ENCODE results near the gene AAK1. TPM values are rescaled to one million over a fixed set of nuclear protein-coding genes. Genes with fewer than 3 reads are reported as not detected.

The AAK1 gene
- total RNA-seq: 100 to 1,000 TPM in 1 of 4 donors, 10 to 100 TPM in 3; 34.8 to 109 (median 70.2) TPM

DNA sequence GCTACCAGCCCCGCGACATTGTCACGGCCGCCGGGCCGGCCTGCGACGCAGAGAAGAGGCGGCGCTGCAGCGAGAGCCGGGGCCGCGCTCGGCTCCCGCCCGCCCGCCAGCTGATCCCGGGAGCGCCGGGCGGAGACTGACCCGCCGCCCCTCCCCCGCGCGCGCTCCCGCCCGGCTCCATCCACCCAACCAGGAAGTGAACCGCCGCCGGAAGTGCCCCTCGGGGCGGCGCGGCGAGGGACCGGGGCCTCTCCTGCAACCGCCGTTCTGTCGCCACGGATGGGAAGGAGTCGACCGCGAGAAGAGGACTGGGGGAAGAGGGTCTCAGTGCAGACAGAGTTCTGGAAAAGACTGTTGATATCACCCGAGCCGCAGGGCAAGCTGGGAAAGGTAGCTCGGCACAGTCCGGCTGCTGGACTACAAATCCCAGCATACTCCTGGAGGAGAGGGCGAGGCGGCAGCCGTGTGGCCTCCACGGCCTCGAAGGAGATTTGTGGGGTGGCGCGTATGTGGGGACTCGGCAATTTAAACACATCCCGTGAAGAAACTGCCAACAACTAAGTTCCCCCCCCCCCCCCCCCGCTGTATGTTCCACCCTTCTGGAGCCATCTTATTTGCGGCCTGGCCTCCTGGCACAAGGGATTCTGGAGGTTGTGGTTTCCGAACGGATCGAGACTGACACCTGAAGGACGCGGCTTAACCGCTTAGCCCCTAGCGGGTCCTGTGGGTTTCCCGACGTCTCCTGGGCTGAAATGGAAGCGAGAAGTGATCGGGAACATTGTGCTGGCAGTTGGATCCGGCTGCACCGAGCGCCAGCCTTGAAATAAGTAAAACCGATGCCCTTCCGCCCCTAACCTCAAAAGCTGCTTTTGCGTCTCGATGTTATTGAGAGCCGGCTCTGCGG is at the start of gene AAK1:
Gene AAK1 (minus strand): TSS at position 138 of the 904 bp plus-strand sequence. CDS start 699 bp downstream, outside the sequence.
- Histone ChIP-seq H3K9me3 (no peaks in the 10 kb centered on the region), H3K27me3 (no peaks in the 10 kb centered on the region), H3K4me1 (peaks cover 4 to 52% (median 35%) of the 10 kb centered on the region in 4 donors), H3K27ac (peak within 1 kb of the TSS; percentile 96 to 98 (median 98)), H3K4me3 (peak within 1 kb of the TSS; percentile 92 to 98 (median 96)), H3K36me3 (no peaks in the 10 kb centered on the region)
- TF ChIP-seq EP300 (IDR thresholded peaks at IDR 0.05; ENCODE audit: low read depth): no peak
- TF ChIP-seq, protein P1, sequence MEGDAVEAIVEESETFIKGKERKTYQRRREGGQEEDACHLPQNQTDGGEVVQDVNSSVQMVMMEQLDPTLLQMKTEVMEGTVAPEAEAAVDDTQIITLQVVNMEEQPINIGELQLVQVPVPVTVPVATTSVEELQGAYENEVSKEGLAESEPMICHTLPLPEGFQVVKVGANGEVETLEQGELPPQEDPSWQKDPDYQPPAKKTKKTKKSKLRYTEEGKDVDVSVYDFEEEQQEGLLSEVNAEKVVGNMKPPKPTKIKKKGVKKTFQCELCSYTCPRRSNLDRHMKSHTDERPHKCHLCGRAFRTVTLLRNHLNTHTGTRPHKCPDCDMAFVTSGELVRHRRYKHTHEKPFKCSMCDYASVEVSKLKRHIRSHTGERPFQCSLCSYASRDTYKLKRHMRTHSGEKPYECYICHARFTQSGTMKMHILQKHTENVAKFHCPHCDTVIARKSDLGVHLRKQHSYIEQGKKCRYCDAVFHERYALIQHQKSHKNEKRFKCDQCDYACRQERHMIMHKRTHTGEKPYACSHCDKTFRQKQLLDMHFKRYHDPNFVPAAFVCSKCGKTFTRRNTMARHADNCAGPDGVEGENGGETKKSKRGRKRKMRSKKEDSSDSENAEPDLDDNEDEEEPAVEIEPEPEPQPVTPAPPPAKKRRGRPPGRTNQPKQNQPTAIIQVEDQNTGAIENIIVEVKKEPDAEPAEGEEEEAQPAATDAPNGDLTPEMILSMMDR (IDR thresholded peaks at IDR 0.05): peak in 1 of 5 experiments; percentile 8
- peak; percentile 79 for TF ChIP-seq POLR2A (IDR thresholded peaks at IDR 0.05)
- TF ChIP-seq POLR2AphosphoS5 (IDR thresholded peaks at IDR 0.05): peak; percentile 49 to 86 (median 83)
- in situ Hi-C loops (cut with MboI; ENCODE audit: low pct_ligation_motif_present in 1 of 4, low pct_unique_long_range_greater_than_20kb in 1 of 4, low sequenced_read_pairs in 3 of 4) (no loop called here), intact Hi-C loops (cut with DNase I; ENCODE audit: low total_unique reads) (loop anchor here (10.0 kb wide), 1 partner anchor 209 kb away; the partner anchor contains the start of gene NFU1)
- WGBS, 2 donors (ENCODE audit: low coverage in 1 of 2): 0% methylated on average over 80 of the region's 81 CpGs; no CpG with 5 or more reads in 1 of the 2 donors
- DNase-seq: peak; percentile 93

DNA sequence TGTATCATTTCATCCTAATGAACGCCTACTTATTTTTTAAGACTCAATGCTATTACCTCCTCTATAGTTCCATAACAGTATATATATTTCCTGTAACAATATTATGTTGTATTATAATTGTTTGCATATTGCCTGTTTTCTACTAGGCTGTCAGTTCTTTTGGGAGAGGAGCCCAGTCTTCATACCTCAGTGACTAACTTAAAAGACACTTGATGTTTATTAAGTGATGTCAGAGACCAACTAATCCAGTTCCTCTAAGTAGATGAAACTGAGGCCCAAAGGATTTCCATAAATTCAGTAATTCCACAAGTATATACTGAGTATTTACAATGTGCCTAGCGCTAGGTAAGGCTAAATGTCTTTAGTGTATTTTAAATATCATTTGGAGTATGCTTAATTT is 48.9 kb upstream of the AAK1 start:
- no peak for DNase-seq
- no peak for TF ChIP-seq POLR2AphosphoS5 (IDR thresholded peaks at IDR 0.05)
- Histone ChIP-seq H3K36me3 (no peaks in the 10 kb centered on the region), H3K27me3 (no peaks in the 10 kb centered on the region), H3K4me1 (peaks cover 0 to 13% (median 10%) of the 10 kb centered on the region in 4 donors), H3K4me3 (no peak overlapping the region), H3K9me3 (no peaks in the 10 kb centered on the region), H3K27ac (no peak overlapping the region)
- 98 to 100% methylated on average over 2 of the region's 2 CpGs for WGBS, 2 donors (ENCODE audit: low coverage in 1 of 2)
- intact Hi-C loops (cut with DNase I; ENCODE audit: low total_unique reads): no loop called here
- in situ Hi-C loops (cut with MboI; ENCODE audit: low pct_ligation_motif_present in 1 of 4, low pct_unique_long_range_greater_than_20kb in 1 of 4, low sequenced_read_pairs in 3 of 4): no loop called here

DNA sequence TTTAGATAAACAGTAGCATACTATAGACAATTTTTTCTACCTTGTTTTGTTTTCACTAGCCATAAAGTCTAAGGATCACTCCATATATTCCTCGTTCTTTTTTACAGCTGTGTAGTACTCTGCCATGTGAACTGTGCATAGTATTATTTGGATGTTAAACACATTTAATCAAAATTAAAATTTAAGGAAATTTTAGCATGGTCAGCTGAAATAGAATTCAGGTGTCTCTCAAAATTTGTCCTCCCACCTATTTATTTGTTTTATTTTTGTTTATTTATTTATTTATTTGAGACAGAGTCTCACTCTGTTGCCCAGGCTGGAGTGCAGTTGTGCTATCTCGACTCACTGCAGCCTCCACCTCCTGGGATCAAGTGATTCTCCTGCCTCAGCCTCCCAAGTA is 46.4 kb upstream of the AAK1 start:
- DNase-seq: no peak
- H3K9me3 ChIP-seq: no peaks in the 10 kb centered on the region
- 83 to 94% methylated on average over 2 of the region's 2 CpGs for WGBS, 2 donors (ENCODE audit: low coverage in 1 of 2)
- intact Hi-C loops (cut with DNase I; ENCODE audit: low total_unique reads): no loop called here
- no peak overlapping the region for H3K4me3 ChIP-seq
- no peaks in the 10 kb centered on the region for H3K27me3 ChIP-seq
- H3K36me3 ChIP-seq: no peaks in the 10 kb centered on the region
- TF ChIP-seq POLR2A (IDR thresholded peaks at IDR 0.05) (no peak), EP300 (IDR thresholded peaks at IDR 0.05; ENCODE audit: low read depth) (no peak), POLR2AphosphoS5 (IDR thresholded peaks at IDR 0.05) (no peak)
- TF ChIP-seq, protein P1 (IDR thresholded peaks at IDR 0.05): no peak
- no peak overlapping the region for H3K27ac ChIP-seq
- in situ Hi-C loops (cut with MboI; ENCODE audit: low pct_ligation_motif_present in 1 of 4, low pct_unique_long_range_greater_than_20kb in 1 of 4, low sequenced_read_pairs in 3 of 4): no loop called here
- peaks cover 0 to 14% (median 8%) of the 10 kb centered on the region in 4 donors for H3K4me1 ChIP-seq

DNA sequence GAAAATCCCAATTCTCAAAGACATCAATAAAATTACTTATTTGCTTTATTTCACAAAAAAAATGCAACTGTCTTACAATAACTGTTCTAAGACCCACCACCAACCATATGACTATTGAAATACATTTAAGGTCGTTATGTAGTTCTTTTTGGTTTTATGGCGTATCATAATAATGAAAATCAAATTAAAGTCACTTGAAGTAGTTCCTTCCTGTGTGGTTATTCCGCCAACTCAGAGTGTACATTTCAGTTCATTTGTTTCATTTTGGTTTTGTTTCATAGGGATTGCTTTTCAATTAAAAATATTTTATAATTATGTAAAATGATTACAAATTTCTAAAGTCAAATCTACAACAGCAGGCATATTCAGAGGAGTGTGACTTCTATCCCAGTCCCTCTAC is 45.9 kb upstream of the AAK1 start:
- intact Hi-C loops (cut with DNase I; ENCODE audit: low total_unique reads) (no loop called here), in situ Hi-C loops (cut with MboI; ENCODE audit: low pct_ligation_motif_present in 1 of 4, low pct_unique_long_range_greater_than_20kb in 1 of 4, low sequenced_read_pairs in 3 of 4) (no loop called here)
- H3K9me3 ChIP-seq: no peaks in the 10 kb centered on the region
- no peak overlapping the region for H3K27ac ChIP-seq
- H3K27me3 ChIP-seq: no peaks in the 10 kb centered on the region
- H3K4me1 ChIP-seq: peaks cover 0 to 9% (median 4%) of the 10 kb centered on the region in 4 donors
- no peak for TF ChIP-seq EP300 (IDR thresholded peaks at IDR 0.05; ENCODE audit: low read depth)
- TF ChIP-seq, protein P1 (IDR thresholded peaks at IDR 0.05): no peak
- TF ChIP-seq POLR2AphosphoS5 (IDR thresholded peaks at IDR 0.05): no peak
- no peak for TF ChIP-seq POLR2A (IDR thresholded peaks at IDR 0.05)
- no peaks in the 10 kb centered on the region for H3K36me3 ChIP-seq
- WGBS, 2 donors (ENCODE audit: low coverage in 1 of 2): 56 to 70% methylated on average over 3 of the region's 3 CpGs
- no peak overlapping the region for H3K4me3 ChIP-seq
- no peak for DNase-seq
